ENCODE data around the gene AKAP11. TPM values are rescaled to one million over a fixed set of nuclear protein-coding genes. Genes with fewer than 3 reads are reported as not detected.

AKAP11 gene
- total and polyA plus RNA-seq, 2 of the 13 experiments (the other 11 are each of a cell fraction or from before 2014, with no cell fraction given) = 7.2 to 9.8 TPM

- peak; percentile 67 for TF ChIP-seq PBX2 (CRISPR knock-in tag; IDR thresholded peaks at IDR 0.05)
These were observed 92.1 kb downstream of the AKAP11 start (continued) for GRCh38 chr13:42363941-42364612.

GRCh38 chr13:42364613-42365000 is 92.7 kb downstream of the AKAP11 start:
- no TSS peak for BruUV-seq (replicated peaks)
- Histone ChIP-seq H3K36me3 (replicated peaks in 1 of 2; ENCODE audit: control insufficient read depth in 1 of 2, insufficient read depth in 2 of 2, low read length in 2 of 2) (no peaks in the 10 kb centered on the region), H3K27ac (ENCODE audit: extremely low read length, insufficient read depth, low read length) (no peak overlapping the region), H3K4me1 (ENCODE audit: insufficient read depth, low read length) (peaks cover 10% of the 10 kb centered on the region), H3K79me2 (ENCODE audit: insufficient read depth, low read length) (no peaks in the 10 kb centered on the region), H4K20me1 (ENCODE audit: insufficient read depth, low read length) (no peaks in the 10 kb centered on the region), H3K4me2 (ENCODE audit: low read depth, low read length) (no peak overlapping the region), H3K27me3 (ENCODE audit: control insufficient read depth in 1 of 2, insufficient read depth in 2 of 2, low read length in 2 of 2) (no peaks in the 10 kb centered on the region), H2AFZ (ENCODE audit: low read length) (no peak overlapping the region), H3K9me3 (ENCODE audit: low read length) (no peaks in the 10 kb centered on the region), H3K9ac (ENCODE audit: insufficient read depth, low read depth, low read length) (no peak overlapping the region), H3K4me3 (replicated peaks in 1 of 3; ENCODE audit: insufficient read depth in 1 of 3, low read depth in 2 of 3, low read length in 3 of 3) (no peak overlapping the region)
- ChIA-PET POLR2A (no interaction called here), CTCF (ENCODE audit: low intra/inter-chr PET ratio, low total read pairs) (no interaction called here)
- ATAC-seq (peak; percentile 61), FAIRE-seq (no peak), DNase-seq (ENCODE audit: low spot score) (no peak)
- WGBS (ENCODE audit: low lambda C conversion rate) = 0% methylated on average over 2 of the region's 2 CpGs
- in situ Hi-C loops (cut with HindIII; ENCODE audit: extremely low pct_ligation_motif_present, low pct_unique_long_range_greater_than_20kb) = no loop called here
- intact Hi-C loops (cut with micrococcal nuclease; ENCODE audit: unreplicated experiment) = no loop called here
- TF ChIP-seq ZNF501 (CRISPR knock-in tag; IDR thresholded peaks at IDR 0.05) = 0 out of 2 replicates have a peak, but pooled peaks have one; percentile 18
- TF ChIP-seq JUND (CRISPR knock-in tag; IDR thresholded peaks at IDR 0.05) = no peak
- TF ChIP-seq TBX2 (CRISPR knock-in tag; IDR thresholded peaks at IDR 0.05; ENCODE audit: borderline replicate concordance) = no peak
- TF ChIP-seq ZBTB37 (CRISPR knock-in tag; IDR thresholded peaks at IDR 0.05) = no peak
